HuH-7 (cell line): ENCODE data around the gene GGTA1.
"Not testable (repeated sequence)": the region's sequence is repeated elsewhere in the genome, so short reads cannot be mapped to it uniquely, and the experiment has no call there.

Source experiments
- DNase-seq: peaks from one replicate; pipeline ENCODE4 v3.0.0; 2011; ENCODE audit warnings: low spot score

Gene GGTA1

GRCh38 chr9:121455527-121456239 lies 44.0 kb downstream of the GGTA1 start:
- no peak for DNase-seq

GRCh38 chr9:121454972-121455371 lies 44.7 kb downstream of the GGTA1 start:
- no peak for DNase-seq

- DNase-seq, result no peak
These were observed 46.3 kb downstream of the GGTA1 start for GRCh38 chr9:121453232-121453892.

- DNase-seq, result no peak
These were observed 47.6 kb downstream of the GGTA1 start for GRCh38 chr9:121452085-121452484.

- no peak for DNase-seq
These were observed 48.1 kb downstream of the GGTA1 start for GRCh38 chr9:121451586-121451985.

- peak; percentile 25 for DNase-seq
These were observed 49.4 kb downstream of the GGTA1 start for GRCh38 chr9:121450241-121450640.

GRCh38 chr9:121449786-121450185 lies 49.9 kb downstream of the GGTA1 start:
- DNase-seq, result no peak

GRCh38 chr9:121447321-121447834 lies 52.3 kb downstream of the GGTA1 start:
- no peak for DNase-seq

GRCh38 chr9:121445986-121446385 lies 53.7 kb downstream of the GGTA1 start:
- no peak for DNase-seq

GRCh38 chr9:121443981-121444380 lies 55.7 kb downstream of the GGTA1 start:
- DNase-seq, result no peak

- no peak for DNase-seq
These were observed 58.5 kb downstream of the GGTA1 start for GRCh38 chr9:121441165-121441564.

- peak; percentile 31 for DNase-seq
These were observed 59.7 kb downstream of the GGTA1 start for GRCh38 chr9:121439711-121440664.

GRCh38 chr9:121439016-121439415 lies 60.6 kb downstream of the GGTA1 start:
- DNase-seq, result no peak

- no peak for DNase-seq
These were observed 61.8 kb downstream of the GGTA1 start for GRCh38 chr9:121437891-121438290.

- DNase-seq, result not testable (repeated sequence)
These were observed 62.6 kb downstream of the GGTA1 start for GRCh38 chr9:121437046-121437445.

- DNase-seq, result no peak
These were observed 64.7 kb downstream of the GGTA1 start for GRCh38 chr9:121434969-121435368.

- DNase-seq, result no peak
These were observed 71.7 kb downstream of the GGTA1 start for GRCh38 chr9:121427899-121428298.

- no peak for DNase-seq
These were observed 75.6 kb downstream of the GGTA1 start for GRCh38 chr9:121424024-121424432.

- no peak for DNase-seq
These were observed 87.7 kb downstream of the GGTA1 start for GRCh38 chr9:121411993-121412392.

- DNase-seq, result no peak
These were observed 93.7 kb downstream of the GGTA1 start for GRCh38 chr9:121405899-121406298.
